H9 (cell line): ENCODE results near the gene BCLAF3. TPM values are rescaled to one million over a fixed set of nuclear protein-coding genes. Genes with fewer than 3 reads are reported as not detected.

Experiments used
- DNase-seq: peaks from one replicate; pipeline ENCODE4 v3.0.0-alpha.2; 2017
- H2AFZ ChIP-seq: one replicate; pipeline ENCODE4 v1.6.1; 2013; ENCODE audit warnings: mild to moderate bottlenecking, low read length, control low read depth, moderate library complexity
- H2AK5ac ChIP-seq: 2 replicates; pipeline ENCODE4 v1.6.1; 2013; ENCODE audit warnings: low read length, control low read depth, mixed read lengths; ENCODE audit not compliant: insufficient read length
- H2BK120ac ChIP-seq: one replicate; pipeline ENCODE4 v1.6.1; 2013; ENCODE audit warnings: low read depth, mild to moderate bottlenecking, low read length, control low read depth, inconsistent platforms; ENCODE audit not compliant: poor library complexity, severe bottlenecking
- H2BK12ac ChIP-seq: 2 replicates; pipeline ENCODE4 v1.6.1; 2013; ENCODE audit warnings: low read length, control low read depth, mixed read lengths, low read depth; ENCODE audit not compliant: insufficient read length
- H2BK15ac ChIP-seq: 2 replicates; pipeline ENCODE4 v1.6.1; 2013; ENCODE audit warnings: low read depth, low read length, control low read depth
- H2BK20ac ChIP-seq: one replicate; pipeline ENCODE4 v1.6.1; 2013; ENCODE audit warnings: low read depth, mild to moderate bottlenecking, low read length, control low read depth, inconsistent platforms; ENCODE audit not compliant: poor library complexity, severe bottlenecking
- H2BK5ac ChIP-seq: 2 replicates; pipeline ENCODE4 v1.6.1; 2013; ENCODE audit warnings: low read length, control low read depth, mixed read lengths; ENCODE audit not compliant: insufficient read length
- H3K14ac ChIP-seq: 2 replicates; pipeline ENCODE4 v1.6.1; 2013; ENCODE audit warnings: low read length, control low read depth; ENCODE audit not compliant: insufficient read depth
- H3K18ac ChIP-seq: 2 replicates; pipeline ENCODE4 v1.6.1; 2013; ENCODE audit warnings: low read depth, mild to moderate bottlenecking, mixed read lengths, low read length, control low read depth; ENCODE audit not compliant: insufficient read length
- H3K23ac ChIP-seq: 2 replicates; pipeline ENCODE4 v1.6.1; 2013; ENCODE audit warnings: low read length, control low read depth, mixed read lengths, low read depth; ENCODE audit not compliant: insufficient read length
- H3K23me2 ChIP-seq: 2 replicates; pipeline ENCODE4 v1.6.1; 2013; ENCODE audit warnings: low read depth, mild to moderate bottlenecking, mixed read lengths, low read length, control low read depth; ENCODE audit not compliant: insufficient read length, poor library complexity, severe bottlenecking
- H3K27ac ChIP-seq: 2 replicates; pipeline ENCODE4 v1.5.1; 2013; ENCODE audit warnings: low read length, control low read depth, mixed read lengths, low read depth; ENCODE audit not compliant: insufficient read length
- H3K27me3 ChIP-seq: 2 replicates; pipeline ENCODE4 v1.6.1; 2013; ENCODE audit warnings: low read length, control low read depth, inconsistent platforms; ENCODE audit not compliant: insufficient read depth
- H3K4ac ChIP-seq: 2 replicates; pipeline ENCODE4 v1.6.1; 2013; ENCODE audit warnings: low read depth, mild to moderate bottlenecking, control low read depth, inconsistent platforms, low read length, moderate library complexity
- H3K4me1 ChIP-seq: 2 replicates; pipeline ENCODE4 v1.6.1; 2013; ENCODE audit warnings: low read length, control low read depth, inconsistent platforms; ENCODE audit not compliant: insufficient read depth
- H3K4me2 ChIP-seq: 2 replicates; pipeline ENCODE4 v1.6.1; 2013; ENCODE audit warnings: low read length, control low read depth, mixed read lengths; ENCODE audit not compliant: insufficient read length, insufficient read depth
- H3K56ac ChIP-seq: 2 replicates; pipeline ENCODE4 v1.6.1; 2013; ENCODE audit warnings: low read depth, mild to moderate bottlenecking, mixed read lengths, low read length, control low read depth; ENCODE audit not compliant: insufficient read length
- H3K79me1 ChIP-seq: 2 replicates; pipeline ENCODE4 v1.6.1; 2013; ENCODE audit warnings: low read depth, mild to moderate bottlenecking, moderate library complexity, low read length, control low read depth, inconsistent platforms; ENCODE audit not compliant: insufficient read depth, poor library complexity, severe bottlenecking
- H3K79me2 ChIP-seq: 2 replicates; pipeline ENCODE4 v1.6.1; 2013; ENCODE audit warnings: low read length, control low read depth, inconsistent platforms; ENCODE audit not compliant: insufficient read depth
- H3K9ac ChIP-seq: 2 replicates; pipeline ENCODE4 v1.6.1; 2013; ENCODE audit warnings: low read length, control low read depth, mixed read lengths; ENCODE audit not compliant: insufficient read length; ENCODE audit errors: extremely low read depth
- H3K9me3 ChIP-seq: one replicate; pipeline ENCODE4 v1.6.1; 2013; ENCODE audit warnings: low read depth, low read length, inconsistent platforms; ENCODE audit not compliant: control insufficient read depth
- H3T11ph ChIP-seq: one replicate; pipeline ENCODE4 v1.6.1; 2013; ENCODE audit warnings: mild to moderate bottlenecking, low read length, control low read depth, inconsistent platforms
- H4K20me1 ChIP-seq: one replicate; pipeline ENCODE4 v1.6.1; 2013; ENCODE audit not compliant: control insufficient read depth, insufficient read length, insufficient read depth
- H4K5ac ChIP-seq: 2 replicates; pipeline ENCODE4 v1.6.1; 2013; ENCODE audit warnings: low read depth, mild to moderate bottlenecking, mixed read lengths, low read length, control low read depth; ENCODE audit not compliant: insufficient read length
- H4K8ac ChIP-seq: replicated peaks from 2 replicates; pipeline ENCODE4 v1.6.1; 2013; ENCODE audit warnings: low read length, control low read depth, mixed read lengths, low read depth; ENCODE audit not compliant: insufficient read length
- H4K91ac ChIP-seq: 2 replicates; pipeline ENCODE4 v1.6.1; 2013; ENCODE audit warnings: low read depth, mild to moderate bottlenecking, moderate library complexity, mixed read lengths, low read length, control low read depth; ENCODE audit not compliant: insufficient read length
- H3K27ac Mint-ChIP-seq, 3 experiments: 2 replicates in 2 of 3; 3 replicates in 1 of 3; pipeline ENCODE4 v1.8.0; 2020 to 2021; ENCODE audit warnings: mixed read lengths in 3 of 3, mild to moderate bottlenecking in 1 of 3, moderate library complexity in 1 of 3
- H3K27me3 Mint-ChIP-seq: 2 replicates; pipeline ENCODE4 v1.8.0; 2021; ENCODE audit warnings: low read depth, mild to moderate bottlenecking, moderate library complexity, mixed read lengths
- H3K36me3 Mint-ChIP-seq, 3 experiments: 2 replicates in 2 of 3; 3 replicates in 1 of 3; pipeline ENCODE4 v1.8.0; 2020 to 2021; ENCODE audit warnings: low read depth in 3 of 3, mixed read lengths in 3 of 3; ENCODE audit not compliant: insufficient read depth in 1 of 3
- H3K4me1 Mint-ChIP-seq, 2 experiments: 2 replicates each; pipeline ENCODE4 v1.8.0; 2020; ENCODE audit warnings: mixed read lengths in 2 of 2
- H3K4me3 Mint-ChIP-seq, 2 experiments: 2 replicates in 1 of 2; 3 replicates in 1 of 2; pipeline ENCODE4 v1.8.0; 2020 to 2021; ENCODE audit warnings: mild to moderate bottlenecking in 2 of 2, mixed read lengths in 2 of 2, moderate library complexity in 1 of 2
- H3K9me3 Mint-ChIP-seq, 2 experiments: 2 replicates in 1 of 2; 3 replicates in 1 of 2; pipeline ENCODE4 v1.8.0; 2020; ENCODE audit warnings: mild to moderate bottlenecking in 2 of 2, mixed read lengths in 2 of 2, moderate library complexity in 1 of 2
- CTCF ChIP-seq: fragments of 200-600 bp; sonication (generic); conservative IDR thresholded peaks from 3 replicates; pipeline ENCODE4 v1.8.0; 2021; ENCODE audit warnings: antibody characterized with exemption, mild to moderate bottlenecking
- whole genome bisulfite sequencing: extraction: QIAGEN DNeasy Blood & Tissue Kit; methylation state at CpG from one replicate; pipeline ENCODE4 v1.1.7; 2013; ENCODE audit warnings: missing lambda C conversion rate, low lambda C conversion rate, mixed read lengths; ENCODE audit not compliant: insufficient read length; ENCODE audit errors: extremely low coverage; 5-methylcytosine and 5-hydroxymethylcytosine counted together
- microRNA-seq: library from miRNA; unstranded; fragments of <30 nt; microRNA quantifications from one replicate; pipeline ENCODE4, GENCODE V29; 2020; ENCODE audit warnings: borderline microRNAs expressed
- total RNA-seq: library from RNA; stranded (reverse); gene quantifications from 2 replicates; pipeline ENCODE4 v1.2.1, GENCODE V29; 2021

BCLAF3 gene
- total RNA-seq, 1 experiment from 2014 or later = 7.9 TPM

GRCh38 chrX:19947612-19948011 is 43.2 kb downstream of the BCLAF3 start:
- Mint-ChIP-seq H3K9me3 (peaks cover 39 to 41% of the 10 kb centered on the region in 2 experiments), H3K27me3 (no peaks in the 10 kb centered on the region), H3K4me3 (no peak overlapping the region), H3K36me3 (peaks cover 15 to 35% (median 19%) of the 10 kb centered on the region in 3 experiments), H3K4me1 (peaks cover 6 to 9% of the 10 kb centered on the region in 2 experiments; a peak in 3 of 4 replicates), H3K27ac (no peak overlapping the region)
- no peak overlapping the region for H4K8ac ChIP-seq
- no peak overlapping the region for H3K23ac ChIP-seq
- H2AFZ ChIP-seq = no peak overlapping the region
- no peak overlapping the region for H3K56ac ChIP-seq
- no peak for TF ChIP-seq CTCF
- no peak overlapping the region for H2BK120ac ChIP-seq
- H3K27ac ChIP-seq = no peak overlapping the region
- DNase-seq = no peak
- H2BK20ac ChIP-seq = no peak overlapping the region
- H4K91ac ChIP-seq = no peak overlapping the region
- no peak overlapping the region for H3K18ac ChIP-seq
- no peaks in the 10 kb centered on the region for H4K20me1 ChIP-seq
- no peak overlapping the region for H4K5ac ChIP-seq
- H2BK15ac ChIP-seq = no peak overlapping the region
- WGBS = no CpG with 5 or more reads among the region's 1 CpG
- H3K79me1 ChIP-seq = no peaks in the 10 kb centered on the region
- no peak overlapping the region for H3T11ph ChIP-seq
- no peak overlapping the region for H3K9ac ChIP-seq
- H2AK5ac ChIP-seq = no peak overlapping the region
- no peak overlapping the region for H3K4ac ChIP-seq
- H3K9me3 ChIP-seq = peaks cover 6% of the 10 kb centered on the region
- no peak overlapping the region for H3K4me2 ChIP-seq
- no peak overlapping the region for H2BK12ac ChIP-seq
- no peaks in the 10 kb centered on the region; the same call in 1 of the 2 replicates for H3K4me1 ChIP-seq
- H2BK5ac ChIP-seq = no peak overlapping the region
- H3K27me3 ChIP-seq = no peaks in the 10 kb centered on the region
- H3K23me2 ChIP-seq = no peaks in the 10 kb centered on the region
- no peak overlapping the region for H3K14ac ChIP-seq
- no peaks in the 10 kb centered on the region for H3K79me2 ChIP-seq

Small RNA genes within 50 kb of the gene (microRNA-seq; reads per million reads assigned to microRNA genes)
- not detected for gene MIR23C

Other genes starting within 250 kb of the BCLAF3 start
- gene SH3KBP1, start 103.5 kb downstream of the BCLAF3 start, total RNA-seq = 11.8 and 12.3 TPM in 2 replicates
- 1.9 and 2.4 TPM in 2 replicates for gene MAP7D2, start 125.8 kb upstream of the BCLAF3 start, total RNA-seq
- 158 and 167 TPM in 2 replicates for gene EIF1AX, start 150.8 kb upstream of the BCLAF3 start, total RNA-seq